Stimulated activated naive CD4-positive, alpha-beta T cell treated with Interleukin-2 at 50 U/mL for 16 hours (primary cell): Measurements from ENCODE around the gene LRTM2.

ENCODE experiments used
- DNase-seq: peaks from one replicate; lab custom pipeline; 2025; lab: John Stamatoyannopoulos, UW

The LRTM2 gene

DNA sequence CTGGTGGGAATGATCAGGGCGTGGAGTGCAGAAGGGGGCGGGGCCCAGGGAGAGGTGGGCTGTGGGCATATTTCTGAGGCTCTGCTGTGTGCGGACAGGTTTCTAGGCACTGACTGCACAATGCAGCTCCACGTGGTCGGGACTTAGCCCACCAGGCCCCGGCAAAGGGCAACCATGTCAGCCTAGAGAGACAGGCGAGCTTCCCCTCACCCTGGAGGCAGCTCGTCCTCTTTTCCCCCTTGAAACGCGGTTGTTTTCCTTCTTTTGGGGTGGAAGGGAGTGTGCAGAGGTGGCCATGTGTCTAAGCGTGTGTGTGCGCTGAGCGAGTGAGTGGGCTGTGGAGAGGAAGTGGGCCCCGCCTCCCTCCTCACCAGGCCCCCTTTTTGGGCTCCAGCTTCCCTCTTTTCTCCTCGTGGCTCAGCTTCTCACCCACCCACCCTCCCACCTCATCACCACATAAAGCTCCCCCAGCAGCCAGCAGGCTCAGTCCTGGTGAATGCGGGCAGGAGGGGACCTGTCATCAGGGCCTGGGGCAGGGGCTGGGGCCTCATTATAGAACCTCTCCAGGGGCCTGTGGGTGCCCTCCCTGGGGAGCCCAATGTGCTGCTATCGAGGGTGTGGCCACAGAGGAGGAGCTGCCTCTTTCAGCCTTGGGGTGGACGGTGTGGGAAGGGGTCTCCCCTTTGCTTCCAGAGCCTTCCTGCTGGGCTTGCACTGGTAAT, 22.0 kb downstream of the LRTM2 start:
- DNase-seq = no peak

DNA sequence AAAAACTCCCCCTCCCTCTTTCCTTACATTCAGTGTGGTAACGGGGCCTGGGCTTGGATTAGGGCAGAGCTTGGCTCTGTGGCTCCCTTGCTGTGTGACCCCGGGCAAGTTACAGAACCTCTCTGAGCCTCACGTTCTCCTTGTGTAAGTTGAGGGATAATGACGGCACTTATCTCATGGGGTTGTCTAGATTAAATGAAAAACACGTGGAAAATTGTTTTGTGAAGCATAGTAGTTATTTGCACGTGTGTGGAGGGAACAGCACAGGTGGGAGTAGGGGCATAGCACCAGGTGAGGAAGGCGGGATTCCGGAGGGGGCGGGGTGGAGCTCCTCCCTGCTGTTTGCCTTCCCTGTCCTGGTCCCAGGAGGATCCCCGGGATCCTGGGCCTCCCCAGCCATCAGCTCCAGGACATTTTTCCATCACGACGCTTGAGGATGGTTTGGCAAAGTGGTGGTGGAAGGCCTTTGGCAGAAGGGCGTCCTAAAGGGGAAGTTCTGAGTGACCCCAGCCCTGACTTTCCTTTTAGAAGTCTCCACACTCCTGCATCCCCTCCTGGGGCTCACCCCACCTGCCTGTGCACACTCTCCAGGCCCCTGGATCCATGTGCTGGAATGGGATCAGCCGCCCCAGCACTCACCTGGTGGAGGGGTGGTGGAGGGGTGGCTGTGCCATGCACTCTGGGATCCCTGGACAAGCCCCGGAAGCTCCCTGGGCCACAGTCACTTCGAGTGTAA, 22.7 kb downstream of the LRTM2 start:
- DNase-seq = no peak

DNA sequence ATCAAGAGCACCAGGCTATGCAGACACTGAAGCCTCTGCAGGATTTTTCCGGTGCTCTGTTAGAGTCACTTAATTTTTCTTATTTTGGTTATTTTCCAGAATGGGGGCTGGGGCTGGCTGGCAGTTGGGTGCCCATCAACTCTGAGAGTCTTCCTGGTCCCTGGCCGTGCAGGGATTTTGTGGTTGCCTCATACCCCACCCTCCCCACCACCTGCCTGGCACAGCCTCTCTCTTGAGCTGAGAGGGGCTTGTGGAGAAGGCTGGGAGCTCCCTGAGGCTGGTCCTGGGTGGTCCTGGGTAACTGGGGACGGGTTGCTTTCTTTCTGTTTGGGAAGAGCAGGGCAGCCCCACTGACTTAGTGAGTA, 23.3 kb downstream of the LRTM2 start:
- DNase-seq = no peak

- no peak for DNase-seq
These were observed 23.9 kb downstream of the LRTM2 start for GRCh38 chr12:1844223-1844622.

- no peak for DNase-seq
These were observed 24.5 kb downstream of the LRTM2 start for GRCh38 chr12:1844661-1845409.

DNA sequence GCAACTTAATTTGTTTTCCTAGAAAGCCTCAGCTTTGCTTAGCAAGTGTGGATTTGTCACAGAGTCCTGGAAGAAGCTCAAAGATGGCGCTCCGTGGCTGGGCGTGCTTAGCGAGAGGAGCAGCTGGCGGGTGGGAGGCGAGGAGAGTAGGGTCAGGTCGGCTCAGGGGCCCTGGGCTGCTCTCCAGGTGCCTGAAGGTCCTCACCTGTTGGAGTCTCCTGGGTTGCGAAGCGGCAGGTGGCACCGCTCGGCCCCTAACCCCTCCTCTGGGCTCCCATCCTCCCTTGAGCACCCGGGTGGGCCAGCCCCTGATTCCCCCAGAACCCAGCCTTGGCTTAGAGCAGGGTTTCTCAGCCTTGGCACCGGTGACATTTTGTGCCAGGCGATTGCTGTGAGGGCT, 25.1 kb downstream of the LRTM2 start:
- no peak for DNase-seq

DNA sequence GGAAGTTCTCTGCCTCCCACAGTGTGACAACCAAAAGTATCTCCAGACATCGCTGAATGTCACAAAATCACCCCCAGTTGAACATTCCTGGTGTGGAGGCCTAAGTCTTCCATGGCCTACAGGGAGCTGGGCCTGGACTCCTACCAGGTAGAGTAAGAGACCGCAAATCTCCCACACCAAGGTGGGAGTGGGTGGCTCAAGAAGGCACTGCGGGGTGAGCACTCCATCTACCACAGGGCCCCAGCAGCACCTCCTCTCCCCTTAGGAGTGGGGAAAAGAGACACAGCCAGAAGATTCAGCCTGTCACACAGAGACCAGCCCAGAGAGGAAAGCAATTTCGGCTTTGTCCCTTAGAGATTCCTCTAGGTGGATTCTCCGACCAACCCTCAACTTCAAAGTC, 25.5 kb downstream of the LRTM2 start:
- no peak for DNase-seq

DNA sequence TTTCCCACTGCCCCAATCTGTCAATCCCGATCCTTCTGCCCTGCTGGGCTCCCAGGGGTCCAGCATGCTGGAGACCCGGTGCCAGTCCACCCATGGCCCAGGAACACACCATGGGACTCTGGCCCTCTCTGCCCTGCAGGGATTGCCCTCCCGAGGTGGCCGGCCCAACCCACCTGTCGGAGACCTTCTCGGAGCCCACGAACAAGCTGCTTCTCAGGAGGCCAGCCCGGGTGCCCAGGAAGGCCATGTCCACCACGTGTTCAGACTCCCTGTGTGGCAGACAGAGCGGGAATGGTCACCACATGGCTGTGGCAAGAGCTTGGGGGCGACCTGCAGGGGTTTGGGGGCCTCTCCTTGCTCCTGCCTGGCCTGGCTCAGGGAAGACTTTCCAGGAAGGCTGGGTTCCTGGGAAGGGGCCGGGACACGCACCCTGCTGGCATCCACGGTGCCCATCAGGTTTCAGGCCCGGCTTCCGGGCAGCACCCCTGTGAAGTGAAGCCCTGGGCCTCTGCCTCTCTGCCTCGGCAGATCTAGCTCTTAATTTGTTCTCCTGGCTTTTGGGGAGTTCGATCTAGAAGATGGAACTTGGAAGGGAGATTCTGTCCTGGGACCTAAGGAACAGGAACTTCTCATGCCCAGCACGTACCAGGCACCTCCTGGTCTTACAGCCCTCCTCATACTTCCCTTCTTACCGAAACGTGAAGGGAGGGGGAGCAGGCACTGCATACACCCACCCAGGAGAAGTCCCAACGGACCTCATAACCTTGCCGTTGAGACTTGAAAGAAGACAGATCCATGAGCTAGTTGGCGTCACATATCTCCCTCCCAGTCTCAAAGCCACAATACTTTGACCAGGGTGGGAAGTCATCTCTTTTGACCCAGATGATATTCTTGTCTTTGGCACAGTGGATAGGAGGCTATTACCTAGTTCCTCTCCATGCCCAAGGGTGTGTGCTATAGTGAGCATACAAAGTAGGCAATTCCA, 26.3 kb downstream of the LRTM2 start:
- DNase-seq = no peak

DNA sequence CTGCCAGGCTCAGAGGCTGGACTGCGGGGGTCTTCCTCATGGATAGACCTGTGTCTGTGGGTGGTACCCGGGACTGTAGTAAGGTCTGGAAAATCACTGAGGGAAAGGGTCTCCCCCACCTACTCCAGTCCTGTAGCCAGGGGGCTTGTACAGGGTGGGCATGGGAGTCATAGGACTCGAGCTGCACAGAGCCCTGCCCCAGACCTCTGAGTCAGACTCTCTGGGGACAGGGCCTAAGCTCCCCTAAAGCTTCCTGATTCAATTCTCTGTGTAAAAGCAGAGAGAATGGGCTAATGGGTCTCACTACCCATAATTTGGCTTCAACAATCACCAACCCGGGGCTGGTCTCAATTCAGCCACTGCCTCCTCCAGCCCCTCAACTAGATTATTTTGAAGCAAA, 27.0 kb downstream of the LRTM2 start:
- DNase-seq = no peak

DNA sequence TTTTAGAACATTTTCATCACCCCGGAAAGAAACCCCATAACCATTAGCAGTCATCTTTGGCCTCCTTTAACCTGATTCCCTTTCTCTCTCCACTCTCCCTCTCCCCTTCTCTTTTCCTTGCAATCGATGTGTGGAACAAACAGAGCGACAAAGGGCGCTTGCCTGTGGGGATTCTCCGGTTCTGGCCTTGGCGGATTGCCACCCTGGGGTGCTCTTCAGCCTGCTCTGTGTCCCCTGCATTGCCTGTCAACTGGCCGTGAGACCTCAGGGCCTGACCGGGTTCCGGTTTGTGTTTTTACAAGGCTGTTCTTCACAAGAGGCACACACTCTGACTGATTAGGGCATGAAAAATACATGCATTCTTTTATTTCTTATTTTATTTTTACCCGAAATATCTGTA, 27.8 kb downstream of the LRTM2 start:
- DNase-seq = no peak

- no peak for DNase-seq
These were observed 28.4 kb downstream of the LRTM2 start for GRCh38 chr12:1848745-1849144.

- no peak for DNase-seq
These were observed 30.9 kb downstream of the LRTM2 start for GRCh38 chr12:1851151-1851701.

GRCh38 chr12:1852076-1852475, 31.7 kb downstream of the LRTM2 start:
- DNase-seq = no peak

DNA sequence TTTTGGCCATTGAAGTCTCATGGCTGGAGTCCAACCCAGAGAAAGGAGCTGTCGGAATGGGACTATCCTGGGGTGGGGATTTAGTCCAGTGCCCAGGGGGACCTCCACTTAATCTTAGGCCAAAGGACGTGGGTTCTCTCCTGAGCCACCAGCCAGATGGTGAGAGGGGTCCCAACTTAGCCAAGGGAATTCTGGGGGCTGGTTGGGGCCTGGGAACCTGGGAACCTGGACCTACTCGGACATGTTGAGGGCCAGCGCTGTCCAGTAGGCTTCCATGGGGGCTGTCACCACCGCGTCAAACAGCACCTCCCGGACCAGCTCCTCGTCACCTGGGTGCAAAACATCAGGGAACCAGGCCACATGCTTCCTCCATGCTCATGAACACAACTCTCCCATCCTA, 33.4 kb downstream of the LRTM2 start:
- DNase-seq = no peak

GRCh38 chr12:1855241-1855640, 34.9 kb downstream of the LRTM2 start:
- no peak for DNase-seq

- DNase-seq = no peak
These were observed 36.7 kb downstream of the LRTM2 start for GRCh38 chr12:1857086-1857485.

- no peak for DNase-seq
These were observed 37.5 kb downstream of the LRTM2 start for GRCh38 chr12:1857821-1858220.

GRCh38 chr12:1858456-1858855, 38.1 kb downstream of the LRTM2 start:
- DNase-seq = no peak

GRCh38 chr12:1859643-1860042, 39.3 kb downstream of the LRTM2 start:
- no peak for DNase-seq

GRCh38 chr12:1862973-1863372, 42.6 kb downstream of the LRTM2 start:
- DNase-seq = no peak

DNA sequence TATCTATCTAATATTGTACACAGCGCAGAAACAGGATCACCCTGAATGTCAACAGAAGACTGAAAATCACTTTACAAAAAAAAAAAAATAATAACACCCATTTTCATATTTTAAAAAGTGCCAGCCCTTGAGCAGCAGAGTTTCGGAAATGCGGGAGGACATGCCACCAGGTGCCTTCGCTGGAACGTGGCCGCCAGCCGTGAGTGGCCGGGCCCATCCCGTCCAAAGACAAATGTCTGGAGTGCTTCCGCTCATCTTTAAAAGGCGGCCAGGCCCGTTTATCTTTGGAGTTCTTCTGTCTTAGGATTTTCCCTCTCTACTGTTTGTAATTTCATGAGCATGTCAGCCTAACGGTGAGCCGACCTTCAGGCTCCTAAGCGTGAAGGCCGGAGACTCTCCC, 43.5 kb downstream of the LRTM2 start:
- no peak for DNase-seq

GRCh38 chr12:1864456-1864855, 44.1 kb downstream of the LRTM2 start:
- DNase-seq = no peak
